K562 (cell line): ENCODE measurements around the gene UBQLN2. TPM values are rescaled to one million over a fixed set of nuclear protein-coding genes. Genes with fewer than 3 reads are reported as not detected.
A peak's percentile ranks its signal among the peaks of the same experiment; 100 is the strongest.

Experiments
- BCLAF1 ChIP-seq, 2 experiments: fragments of 450-650 bp in 1 of 2; IDR thresholded peaks; 2 replicates each; pipeline ENCODE4 v1.6.1; 2011 to 2017; ENCODE audit warnings: low read depth in 2 of 2, antibody characterized with exemption in 1 of 2, borderline replicate concordance in 1 of 2, low read length in 1 of 2, mild to moderate bottlenecking in 1 of 2, mixed read lengths in 1 of 2; ENCODE audit not compliant: control insufficient read depth in 1 of 2
- BCOR ChIP-seq: fragments of 450-650 bp; IDR thresholded peaks from 2 replicates; pipeline ENCODE4 v1.6.1; 2016
- BRF1 ChIP-seq: IDR thresholded peaks from 3 replicates; pipeline ENCODE4 v1.6.1; 2011; ENCODE audit warnings: borderline replicate concordance, mild to moderate bottlenecking; ENCODE audit not compliant: insufficient read length; ENCODE audit errors: extremely low read depth
- CHAMP1 ChIP-seq: fragments of 450-650 bp; IDR thresholded peaks from 2 replicates; pipeline ENCODE4 v1.6.1; 2016; ENCODE audit warnings: mild to moderate bottlenecking
- COPS2 ChIP-seq: fragments of 450-650 bp; conservative IDR thresholded peaks from 2 replicates; pipeline ENCODE4 v1.6.1; 2016; ENCODE audit warnings: mild to moderate bottlenecking, moderate library complexity
- ETV1 ChIP-seq: fragments of 450-650 bp; conservative IDR thresholded peaks from 2 replicates; pipeline ENCODE4 v1.6.1; 2016; ENCODE audit warnings: missing genetic modification characterization, control low read depth, low read depth, missing compliant biosample characterization
- GATA2 ChIP-seq: sonication (generic); formaldehyde crosslinking; IDR thresholded peaks from 2 replicates; pipeline ENCODE4 v1.4.0; 2020; ENCODE audit warnings: mild to moderate bottlenecking, missing genetic modification reagents
- HBP1 ChIP-seq: fragments of 450-650 bp; formaldehyde crosslinking; IDR thresholded peaks from 2 replicates; pipeline ENCODE4 v1.4.0; 2022; ENCODE audit warnings: missing genetic modification characterization
- HOXB6 ChIP-seq: fragments of 250-450 bp; sonication (Bioruptor Pico); IDR thresholded peaks from 2 replicates; pipeline ENCODE4 v1.5.1; 2022; ENCODE audit warnings: mild to moderate bottlenecking, borderline replicate concordance
- ILK ChIP-seq: fragments of 450-650 bp; IDR thresholded peaks from 2 replicates; pipeline ENCODE4 v1.6.1; 2016; ENCODE audit warnings: missing genetic modification characterization, low read depth, mild to moderate bottlenecking, missing compliant biosample characterization, moderate library complexity, borderline replicate concordance
- KLF10 ChIP-seq: fragments of 250-450 bp; sonication (Bioruptor Pico); IDR thresholded peaks from 2 replicates; pipeline ENCODE4 v1.6.1; 2021; ENCODE audit warnings: matching md5 sums
- LARP7 ChIP-seq: fragments of 450-650 bp; IDR thresholded peaks from 2 replicates; pipeline ENCODE4 v1.6.1; 2016
- NCOA1 ChIP-seq: fragments of 450-650 bp; IDR thresholded peaks from 2 replicates; pipeline ENCODE4 v1.6.1; 2016; ENCODE audit warnings: low read depth
- NFRKB ChIP-seq: fragments of 450-650 bp; IDR thresholded peaks from 2 replicates; pipeline ENCODE4 v1.6.1; 2016; ENCODE audit warnings: low read depth
- NR1H2 ChIP-seq: sonication (generic); formaldehyde crosslinking; IDR thresholded peaks from 2 replicates; pipeline ENCODE4 v1.4.0; 2020; ENCODE audit warnings: mild to moderate bottlenecking, missing genetic modification reagents
- NRF1 ChIP-seq, 2 experiments: fragments of 450-650 bp; IDR thresholded peaks in 1 of 2; conservative IDR thresholded peaks in 1 of 2; 2 replicates each; pipeline ENCODE4 v1.6.1; 2014; ENCODE audit warnings: mild to moderate bottlenecking in 2 of 2
- PPARD ChIP-seq: fragments of 250-450 bp; sonication (Bioruptor Pico); IDR thresholded peaks from 2 replicates; pipeline ENCODE4 v1.8.0; 2022; ENCODE audit warnings: inconsistent platforms, mild to moderate bottlenecking, moderate library complexity
- SETDB1 ChIP-seq: IDR thresholded peaks from one replicate; pipeline ENCODE4 v1.6.1; 2012; ENCODE audit warnings: low read length, control low read depth, inconsistent platforms
- SMARCA4 ChIP-seq: fragments of 450-650 bp; IDR thresholded peaks from 2 replicates; pipeline ENCODE4 v1.6.1; 2016
- SMARCA5 ChIP-seq: fragments of 450-650 bp; IDR thresholded peaks from 2 replicates; pipeline ENCODE4 v1.6.1; 2016
- SNIP1 ChIP-seq: fragments of 450-650 bp; IDR thresholded peaks from 2 replicates; pipeline ENCODE4 v1.7.1; 2017; ENCODE audit warnings: low read depth, mild to moderate bottlenecking
- ZBTB17 ChIP-seq: fragments of 450-650 bp; formaldehyde crosslinking; IDR thresholded peaks from 2 replicates; pipeline ENCODE4 v1.4.0; 2020; ENCODE audit warnings: mild to moderate bottlenecking
- ZFPM2 ChIP-seq: fragments of 250-450 bp; sonication (Bioruptor Pico); IDR thresholded peaks from 2 replicates; pipeline ENCODE4 v1.5.1; 2022; ENCODE audit warnings: mild to moderate bottlenecking
- ZNF586 ChIP-seq: fragments of 450-650 bp; formaldehyde crosslinking; conservative IDR thresholded peaks from 2 replicates; pipeline ENCODE4 v1.4.0; 2020; ENCODE audit warnings: mild to moderate bottlenecking, moderate library complexity
- polyA plus RNA-seq, 8 experiments: library from polyadenylated mRNA; depleted of rRNA in 4 of 8; stranded (reverse) in 5 of 8; unstranded in 3 of 8; fragments of >200 nt; fragmentation: Nextera tagmentation in 2 of 8; fragmentation: Illumina TruSeq in 1 of 8; extraction: Ambion mirVana in 2 of 8; extraction: Trizol in 1 of 8; gene quantifications; 2 replicates each; pipeline versions ENCODE4 v1.2.1 to v1.2.3, GENCODE V29; 2011 to 2014; ENCODE audit warnings: inconsistent platforms in 1 of 8, missing spikeins in 1 of 8
- total RNA-seq, 7 experiments: library from RNA; depleted of rRNA in 6 of 7; stranded (reverse); fragments of >200 nt in 6 of 7; fragmentation: Illumina TruSeq in 2 of 7; extraction: Trizol in 2 of 7; gene quantifications; 2 replicates each; pipeline versions ENCODE4 v1.2.1 to v1.2.3, GENCODE V29; 2011 to 2021; ENCODE audit warnings: low replicate concordance in 1 of 7

Gene UBQLN2
- total and polyA plus RNA-seq, 9 of the 15 experiments (the other 6 are each of a cell fraction or from before 2014, with no cell fraction given), result 1.5 to 17.9 (median 5.7) TPM

- TF ChIP-seq ZBTB17 (no peak), CHAMP1 (no peak; the same call in 1 of the 2 replicates), HOXB6 (CRISPR knock-in tag) (no peak), ZNF586 (CRISPR knock-in tag) (no peak), SMARCA5 (no peak), BCLAF1 (IDR thresholded peaks at IDR 0.05; ENCODE audit: borderline replicate concordance in 1 of 2, control insufficient read depth in 1 of 2, low read depth in 2 of 2, low read length in 1 of 2) (no peak), NR1H2 (no peak), SNIP1 (no peak), NRF1 (conservative IDR thresholded peaks at IDR 0.05 in 1 of 2, IDR thresholded peaks at IDR 0.05 in 1 of 2) (peak; percentile 41 to 51), KLF10 (CRISPR knock-in tag) (no peak), SMARCA4 (peak; percentile 53; the same call in 1 of the 2 replicates), NFRKB (no peak), GATA2 (CRISPR knock-in tag) (0 out of 2 replicates have a peak, but pooled peaks have one; percentile 26), BRF1 (no peak), HBP1 (CRISPR knock-in tag) (no peak), ZFPM2 (CRISPR knock-in tag) (no peak), NCOA1 (no peak), ETV1 (tag) (no peak), SETDB1 (no peak), PPARD (CRISPR knock-in tag) (no peak), ILK (no peak), BCOR (no peak), LARP7 (no peak), COPS2 (no peak)
Observed at GRCh38 chrX:56563231-56564161, at the start of gene UBQLN2 (continued).
